Measurements from ENCODE around the gene ENTPD6.
A peak's percentile ranks its signal among the peaks of the same experiment; 100 is the strongest.

ENTPD6 gene

DNA sequence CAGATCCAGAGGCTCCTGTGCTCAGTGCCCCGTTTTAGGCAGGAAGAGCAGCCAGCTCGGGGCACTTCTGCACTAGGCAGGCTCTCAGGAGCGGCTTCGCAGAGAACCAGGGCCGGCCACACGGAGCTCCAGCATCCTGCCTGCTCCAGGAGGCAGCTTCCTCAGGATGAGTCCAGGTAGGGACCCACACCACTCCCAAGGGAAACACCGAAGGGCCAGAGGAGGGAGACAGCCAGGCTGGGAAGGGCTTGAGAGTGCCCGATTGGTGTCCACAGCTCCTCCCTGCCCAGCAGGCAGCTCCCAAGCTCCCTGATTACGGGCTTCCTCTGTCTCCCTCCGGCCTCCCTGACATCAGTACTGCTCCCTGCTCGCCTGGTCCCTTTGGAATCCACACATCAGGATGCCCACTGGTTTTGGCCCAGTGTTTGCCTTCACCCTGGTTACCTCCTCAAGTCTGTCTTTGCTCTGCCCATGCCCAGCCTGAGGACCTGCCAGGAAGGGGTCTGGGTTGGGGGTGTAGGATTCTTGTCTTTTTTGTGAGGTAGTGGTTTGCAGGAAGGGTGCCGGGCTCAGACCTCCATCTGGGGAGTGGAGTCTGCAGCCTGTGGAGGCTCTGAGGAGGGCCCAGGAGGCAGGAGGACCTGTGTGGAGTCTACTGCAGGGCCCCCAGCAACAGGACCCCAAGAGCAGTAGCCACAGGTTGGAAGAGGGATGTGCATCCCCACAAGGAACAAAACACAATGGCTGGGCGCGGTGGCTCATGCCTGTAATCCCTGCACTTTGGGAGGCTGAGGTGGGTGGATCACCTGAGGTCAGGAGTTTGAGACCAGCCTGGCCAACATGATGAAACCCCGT lies 41.2 kb downstream of the ENTPD6 start:
- no peak for TF ChIP-seq FOXP2 (optimal IDR thresholded peaks at IDR 0.05; ENCODE audit: borderline replicate concordance, extremely low read depth, extremely low read length, insufficient read depth)
- no peak for TF ChIP-seq SIN3A (IDR thresholded peaks at IDR 0.05; ENCODE audit: borderline replicate concordance, insufficient read depth, low read length)
- TF ChIP-seq, protein P1, sequence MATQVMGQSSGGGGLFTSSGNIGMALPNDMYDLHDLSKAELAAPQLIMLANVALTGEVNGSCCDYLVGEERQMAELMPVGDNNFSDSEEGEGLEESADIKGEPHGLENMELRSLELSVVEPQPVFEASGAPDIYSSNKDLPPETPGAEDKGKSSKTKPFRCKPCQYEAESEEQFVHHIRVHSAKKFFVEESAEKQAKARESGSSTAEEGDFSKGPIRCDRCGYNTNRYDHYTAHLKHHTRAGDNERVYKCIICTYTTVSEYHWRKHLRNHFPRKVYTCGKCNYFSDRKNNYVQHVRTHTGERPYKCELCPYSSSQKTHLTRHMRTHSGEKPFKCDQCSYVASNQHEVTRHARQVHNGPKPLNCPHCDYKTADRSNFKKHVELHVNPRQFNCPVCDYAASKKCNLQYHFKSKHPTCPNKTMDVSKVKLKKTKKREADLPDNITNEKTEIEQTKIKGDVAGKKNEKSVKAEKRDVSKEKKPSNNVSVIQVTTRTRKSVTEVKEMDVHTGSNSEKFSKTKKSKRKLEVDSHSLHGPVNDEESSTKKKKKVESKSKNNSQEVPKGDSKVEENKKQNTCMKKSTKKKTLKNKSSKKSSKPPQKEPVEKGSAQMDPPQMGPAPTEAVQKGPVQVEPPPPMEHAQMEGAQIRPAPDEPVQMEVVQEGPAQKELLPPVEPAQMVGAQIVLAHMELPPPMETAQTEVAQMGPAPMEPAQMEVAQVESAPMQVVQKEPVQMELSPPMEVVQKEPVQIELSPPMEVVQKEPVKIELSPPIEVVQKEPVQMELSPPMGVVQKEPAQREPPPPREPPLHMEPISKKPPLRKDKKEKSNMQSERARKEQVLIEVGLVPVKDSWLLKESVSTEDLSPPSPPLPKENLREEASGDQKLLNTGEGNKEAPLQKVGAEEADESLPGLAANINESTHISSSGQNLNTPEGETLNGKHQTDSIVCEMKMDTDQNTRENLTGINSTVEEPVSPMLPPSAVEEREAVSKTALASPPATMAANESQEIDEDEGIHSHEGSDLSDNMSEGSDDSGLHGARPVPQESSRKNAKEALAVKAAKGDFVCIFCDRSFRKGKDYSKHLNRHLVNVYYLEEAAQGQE (IDR thresholded peaks at IDR 0.05; ENCODE audit: insufficient read depth in 1 of 2, low read depth in 2 of 2, low read length in 2 of 2) = no peak
- TF ChIP-seq TAF1 (IDR thresholded peaks at IDR 0.05; ENCODE audit: borderline replicate concordance, insufficient read depth, low read length) = no peak
- TF ChIP-seq POLR2AphosphoS5 (IDR thresholded peaks at IDR 0.05; ENCODE audit: low read depth, low read length) = no peak

- TF ChIP-seq, protein P1 (IDR thresholded peaks at IDR 0.05; ENCODE audit: insufficient read depth in 1 of 2, low read depth in 2 of 2, low read length in 2 of 2) = peak in 1 of 2 experiments; percentile 65; a peak in 2 of 4 replicates
- TF ChIP-seq FOXP2 (optimal IDR thresholded peaks at IDR 0.05; ENCODE audit: borderline replicate concordance, extremely low read depth, extremely low read length, insufficient read depth) (peak; percentile 75), SIN3A (IDR thresholded peaks at IDR 0.05; ENCODE audit: borderline replicate concordance, insufficient read depth, low read length) (peak; percentile 84; the same call in 1 of the 2 replicates), TAF1 (IDR thresholded peaks at IDR 0.05; ENCODE audit: borderline replicate concordance, insufficient read depth, low read length) (no peak), POLR2AphosphoS5 (IDR thresholded peaks at IDR 0.05; ENCODE audit: low read depth, low read length) (peak; percentile 38)
Observed at GRCh38 chr20:25237610-25238318, 42.3 kb downstream of the ENTPD6 start.

DNA sequence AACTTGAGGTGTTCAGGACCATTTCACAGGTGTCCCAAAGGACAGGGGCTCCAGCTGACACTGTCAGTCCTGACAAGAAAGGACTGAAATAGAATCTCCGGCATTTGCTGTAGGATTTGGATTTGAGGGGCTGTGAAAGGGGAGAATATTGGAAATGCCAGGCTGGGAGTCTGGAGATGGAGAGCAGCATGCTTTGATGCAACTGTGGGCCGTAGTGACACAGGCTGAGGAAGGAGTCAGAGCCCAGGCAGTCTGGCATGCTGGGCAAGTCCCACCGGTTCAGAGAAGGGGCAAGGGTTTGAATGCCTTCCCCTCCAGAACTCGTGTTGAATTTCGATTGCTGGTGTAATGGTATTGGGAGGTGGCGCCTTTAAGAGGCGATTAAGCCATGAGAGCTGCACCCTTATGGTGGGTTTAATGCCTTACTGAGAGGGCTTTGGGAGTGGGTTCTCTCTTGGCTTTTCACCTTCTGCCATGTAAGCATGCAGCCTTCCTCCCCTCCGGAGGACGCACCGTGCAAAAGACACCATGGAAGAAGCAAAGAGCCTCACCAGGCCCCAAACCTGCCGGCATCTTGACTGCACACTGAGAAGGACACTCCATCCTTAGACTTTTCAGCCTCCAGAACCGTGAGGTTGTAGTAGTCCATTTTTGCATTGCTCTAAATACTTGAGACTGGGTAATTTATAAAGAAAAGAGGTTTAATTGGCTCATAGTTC lies 43.0 kb downstream of the ENTPD6 start:
- TF ChIP-seq SIN3A (IDR thresholded peaks at IDR 0.05; ENCODE audit: borderline replicate concordance, insufficient read depth, low read length) (no peak), FOXP2 (optimal IDR thresholded peaks at IDR 0.05; ENCODE audit: borderline replicate concordance, extremely low read depth, extremely low read length, insufficient read depth) (no peak), POLR2AphosphoS5 (IDR thresholded peaks at IDR 0.05; ENCODE audit: low read depth, low read length) (no peak), TAF1 (IDR thresholded peaks at IDR 0.05; ENCODE audit: borderline replicate concordance, insufficient read depth, low read length) (no peak)
- TF ChIP-seq, protein P1 (IDR thresholded peaks at IDR 0.05; ENCODE audit: insufficient read depth in 1 of 2, low read depth in 2 of 2, low read length in 2 of 2) = no peak

DNA sequence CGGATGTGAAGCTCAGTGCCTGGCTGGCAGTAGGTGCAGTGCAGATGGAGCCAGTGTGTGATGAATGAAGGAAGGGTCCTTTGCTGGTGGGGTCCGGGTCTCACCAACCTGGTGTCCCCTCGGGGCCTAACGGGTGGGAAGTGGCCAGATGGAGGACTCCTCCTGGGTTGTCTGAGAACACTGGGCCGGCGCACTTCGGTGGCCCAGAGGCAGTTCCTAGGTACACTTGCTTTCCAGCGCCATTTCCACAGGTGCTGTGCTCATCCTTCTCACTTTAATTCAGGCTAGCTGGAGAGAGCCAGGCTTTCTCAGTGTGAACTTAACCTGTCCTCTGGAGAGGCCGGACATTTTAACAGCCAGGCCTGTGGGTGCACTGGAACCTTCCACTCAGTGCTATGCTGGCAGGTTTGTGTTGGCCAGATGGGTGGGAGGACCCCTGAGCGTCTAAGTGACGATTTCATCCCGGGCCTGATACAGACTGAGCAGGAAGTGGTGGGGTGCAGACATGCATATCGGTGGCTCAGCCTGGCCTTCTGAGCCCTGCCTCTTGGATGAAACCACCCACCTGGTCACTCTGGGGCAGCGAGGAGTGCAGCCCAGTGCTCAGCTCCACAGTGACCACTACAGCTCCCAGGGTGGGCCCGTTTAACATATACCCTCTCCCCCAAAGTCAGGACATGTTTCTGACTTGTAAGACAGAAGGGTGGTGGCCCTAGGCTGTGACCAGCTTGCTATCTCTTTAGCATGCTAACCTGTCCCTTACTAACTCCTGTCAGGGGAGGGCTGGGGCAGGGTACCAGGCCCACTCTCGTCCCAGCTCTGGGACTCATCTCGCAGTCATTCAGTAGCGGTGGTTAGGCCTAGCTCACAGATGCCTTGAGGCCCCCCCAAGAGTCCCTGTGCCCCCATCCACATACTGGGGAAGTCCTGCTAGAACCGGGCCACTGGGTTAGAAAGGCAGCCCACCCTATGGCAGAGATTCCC lies 44.2 kb downstream of the ENTPD6 start:
- TF ChIP-seq TAF1 (IDR thresholded peaks at IDR 0.05; ENCODE audit: borderline replicate concordance, insufficient read depth, low read length) = no peak
- TF ChIP-seq, protein P1 (IDR thresholded peaks at IDR 0.05; ENCODE audit: insufficient read depth in 1 of 2, low read depth in 2 of 2, low read length in 2 of 2) = no peak
- TF ChIP-seq FOXP2 (optimal IDR thresholded peaks at IDR 0.05; ENCODE audit: borderline replicate concordance, extremely low read depth, extremely low read length, insufficient read depth) = no peak
- no peak for TF ChIP-seq POLR2AphosphoS5 (IDR thresholded peaks at IDR 0.05; ENCODE audit: low read depth, low read length)
- TF ChIP-seq SIN3A (IDR thresholded peaks at IDR 0.05; ENCODE audit: borderline replicate concordance, insufficient read depth, low read length) = no peak
